NCI-H748 treated with DMSO at 0.1 percent for 48 hours (cell line): Measurements from ENCODE around the gene C12orf60.

Experiments used
- DNase-seq: peaks from one replicate; lab custom pipeline; 2025; lab: John Stamatoyannopoulos, UW

The C12orf60 gene

GRCh38 chr12:14873440-14874185, 70.1 kb downstream of the C12orf60 start:
- DNase-seq = no peak
